Peyer's patch (tissue), 4 donors: ENCODE measurements around the gene GPC6. TPM values are rescaled to one million over a fixed set of nuclear protein-coding genes. Genes with fewer than 3 reads are reported as not detected.

ENCODE experiments used
- DNase-seq, 3 donors: peaks; one replicate each; pipeline ENCODE4 v3.0.0-alpha.2; 2017 to 2019
- H3K27ac ChIP-seq, 4 donors: fragments of 200-600 bp; sonication (generic); one replicate each; pipeline ENCODE4 v1.5.1; 2016 to 2019
- H3K27me3 ChIP-seq, 2 donors: fragments of 200-600 bp; sonication (generic); one replicate each; pipeline ENCODE4 v1.5.1; 2019
- H3K36me3 ChIP-seq, 3 donors: fragments of 200-600 bp; sonication (generic); one replicate each; pipeline ENCODE4 v1.5.1; 2016 to 2019
- H3K4me1 ChIP-seq, 4 donors: fragments of 200-600 bp; sonication (generic); one replicate each; pipeline ENCODE4 v1.5.1; 2016 to 2019
- H3K4me3 ChIP-seq, 4 donors: fragments of 200-600 bp; sonication (generic); 1 replicate in 3 of 4; 2 replicates in 1 of 4; pipeline ENCODE4 v1.5.1; 2016 to 2019; ENCODE audit warnings: mild to moderate bottlenecking in 1 of 4
- H3K9me3 ChIP-seq, 4 donors: fragments of 200-600 bp; sonication (generic); one replicate each; pipeline ENCODE4 v1.5.1; 2016 to 2019; ENCODE audit warnings: mild to moderate bottlenecking in 1 of 4
- POLR2A ChIP-seq, 2 donors: fragments of 450-650 bp; IDR thresholded peaks; one replicate each; pipeline ENCODE4 v1.5.1; 2017; ENCODE audit warnings: antibody characterized with exemption in 2 of 2, mild to moderate bottlenecking in 2 of 2, moderate library complexity in 2 of 2
- total RNA-seq, 4 donors: library from RNA; depleted of rRNA; stranded (reverse); fragments of >200 nt; gene quantifications; one replicate each; pipeline ENCODE4 v1.1.0, GENCODE V29; 2016
- TF ChIP-seq, protein P1 (sequence below), 6 experiments: fragments of 450-650 bp in 4 of 6; fragments of 200-600 bp in 2 of 6; sonication (generic) in 1 of 6; IDR thresholded peaks; one replicate each; pipeline ENCODE4 v1.5.1; 2017 to 2019; ENCODE audit warnings: antibody characterized with exemption in 6 of 6, mild to moderate bottlenecking in 3 of 6, moderate library complexity in 1 of 6

Gene GPC6
- total RNA-seq, 4 donors from 2014 or later: 1.6 to 13.2 (median 2.6) TPM

DNA sequence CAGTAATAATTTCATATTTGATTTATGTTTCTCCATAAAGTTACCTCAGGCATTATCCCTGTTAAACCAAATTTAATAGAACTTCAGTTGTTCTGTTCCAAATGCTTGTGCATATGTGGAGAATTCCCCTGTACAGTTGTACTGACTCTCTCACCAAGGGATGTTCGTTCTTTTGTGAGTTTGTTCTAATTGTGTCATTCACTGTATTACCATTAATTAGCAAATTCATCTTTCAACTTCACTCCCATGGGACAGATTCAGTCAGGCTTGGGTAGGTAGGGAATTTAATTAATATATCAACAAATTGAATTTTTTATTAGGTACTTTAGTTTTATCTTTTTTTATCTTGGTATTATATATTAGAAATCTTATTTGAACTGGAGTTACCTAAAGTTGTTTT, 987.5 kb downstream of the GPC6 start:
- Histone ChIP-seq H3K4me1 (no peaks in the 10 kb centered on the region), H3K36me3 (no peaks in the 10 kb centered on the region), H3K4me3 (no peak overlapping the region), H3K9me3 (no peaks in the 10 kb centered on the region), H3K27me3 (no peaks in the 10 kb centered on the region), H3K27ac (no peak overlapping the region)
- no peak for DNase-seq
- TF ChIP-seq POLR2A (IDR thresholded peaks at IDR 0.05): no peak

DNA sequence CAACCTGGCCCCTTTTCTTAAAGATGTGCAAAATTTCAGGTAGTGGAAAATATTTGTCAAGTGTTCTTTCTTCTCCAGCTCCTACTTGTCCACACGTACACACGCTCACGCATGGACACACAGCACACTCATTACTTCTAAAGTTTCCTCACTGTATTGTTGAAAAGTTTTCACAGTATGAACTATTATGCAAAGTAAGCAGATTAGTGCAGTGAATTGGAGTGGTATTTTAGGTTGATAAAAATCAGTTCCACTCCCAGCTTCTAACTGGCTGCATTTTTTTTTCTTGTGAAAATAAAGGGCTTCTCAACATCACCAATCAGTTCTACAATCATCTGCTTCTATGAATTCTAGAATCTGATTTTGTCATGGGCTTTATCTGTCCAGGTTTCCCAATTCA, 988.4 kb downstream of the GPC6 start:
- Histone ChIP-seq H3K9me3 (no peaks in the 10 kb centered on the region), H3K27me3 (no peaks in the 10 kb centered on the region), H3K4me3 (no peak overlapping the region), H3K4me1 (no peaks in the 10 kb centered on the region), H3K27ac (no peak overlapping the region), H3K36me3 (no peaks in the 10 kb centered on the region)
- TF ChIP-seq POLR2A (IDR thresholded peaks at IDR 0.05): no peak
- DNase-seq: no peak

DNA sequence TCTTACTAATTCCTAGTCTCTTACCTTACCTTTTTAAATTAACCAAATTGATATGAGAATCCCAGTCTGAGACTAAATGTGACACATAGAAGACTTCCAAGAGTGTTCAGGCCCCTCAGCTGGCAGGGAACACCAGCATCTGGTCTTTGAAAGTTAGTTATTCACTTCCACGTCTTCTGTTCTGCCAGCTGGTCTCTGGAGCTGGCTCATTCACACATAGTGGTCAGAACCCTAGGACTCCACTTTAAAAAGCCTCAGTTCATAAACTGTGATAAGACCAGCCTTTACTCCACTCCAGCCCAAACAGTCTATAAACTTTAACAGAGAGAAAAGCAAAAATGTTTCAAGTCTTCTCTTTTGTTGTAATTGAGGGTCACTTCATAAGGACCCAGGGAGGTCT, 989.9 kb downstream of the GPC6 start:
- no peak for DNase-seq
- Histone ChIP-seq H3K36me3 (no peaks in the 10 kb centered on the region), H3K4me3 (no peak overlapping the region), H3K27me3 (no peaks in the 10 kb centered on the region), H3K4me1 (no peaks in the 10 kb centered on the region), H3K9me3 (no peaks in the 10 kb centered on the region), H3K27ac (no peak overlapping the region)
- TF ChIP-seq, protein P1, sequence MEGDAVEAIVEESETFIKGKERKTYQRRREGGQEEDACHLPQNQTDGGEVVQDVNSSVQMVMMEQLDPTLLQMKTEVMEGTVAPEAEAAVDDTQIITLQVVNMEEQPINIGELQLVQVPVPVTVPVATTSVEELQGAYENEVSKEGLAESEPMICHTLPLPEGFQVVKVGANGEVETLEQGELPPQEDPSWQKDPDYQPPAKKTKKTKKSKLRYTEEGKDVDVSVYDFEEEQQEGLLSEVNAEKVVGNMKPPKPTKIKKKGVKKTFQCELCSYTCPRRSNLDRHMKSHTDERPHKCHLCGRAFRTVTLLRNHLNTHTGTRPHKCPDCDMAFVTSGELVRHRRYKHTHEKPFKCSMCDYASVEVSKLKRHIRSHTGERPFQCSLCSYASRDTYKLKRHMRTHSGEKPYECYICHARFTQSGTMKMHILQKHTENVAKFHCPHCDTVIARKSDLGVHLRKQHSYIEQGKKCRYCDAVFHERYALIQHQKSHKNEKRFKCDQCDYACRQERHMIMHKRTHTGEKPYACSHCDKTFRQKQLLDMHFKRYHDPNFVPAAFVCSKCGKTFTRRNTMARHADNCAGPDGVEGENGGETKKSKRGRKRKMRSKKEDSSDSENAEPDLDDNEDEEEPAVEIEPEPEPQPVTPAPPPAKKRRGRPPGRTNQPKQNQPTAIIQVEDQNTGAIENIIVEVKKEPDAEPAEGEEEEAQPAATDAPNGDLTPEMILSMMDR (IDR thresholded peaks at IDR 0.05): no peak
- no peak for TF ChIP-seq POLR2A (IDR thresholded peaks at IDR 0.05)

DNA sequence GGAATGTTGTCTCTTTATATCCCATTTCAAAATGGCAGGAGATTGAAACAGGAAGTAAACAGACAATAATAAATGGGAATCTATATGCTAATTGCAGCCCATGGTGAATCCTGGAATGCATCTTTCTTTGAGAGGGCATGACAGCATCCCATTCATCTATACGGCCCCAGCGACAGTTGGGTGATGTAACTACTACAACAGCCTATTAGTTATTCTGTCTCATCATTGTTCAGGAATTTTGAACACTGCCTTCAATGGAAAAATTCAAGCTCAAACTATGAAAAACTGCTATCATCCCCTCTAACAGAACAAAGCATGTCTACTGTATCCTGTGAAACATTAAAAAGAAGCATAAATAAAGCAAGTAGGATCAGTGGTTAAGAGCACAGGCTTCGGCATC, 990.8 kb downstream of the GPC6 start:
- H3K27me3 ChIP-seq: no peaks in the 10 kb centered on the region
- no peak overlapping the region for H3K27ac ChIP-seq
- no peak overlapping the region for H3K4me3 ChIP-seq
- TF ChIP-seq, protein P1 (IDR thresholded peaks at IDR 0.05): no peak
- no peak for TF ChIP-seq POLR2A (IDR thresholded peaks at IDR 0.05)
- H3K36me3 ChIP-seq: no peaks in the 10 kb centered on the region
- DNase-seq: no peak
- no peaks in the 10 kb centered on the region for H3K4me1 ChIP-seq
- H3K9me3 ChIP-seq: no peaks in the 10 kb centered on the region

DNA sequence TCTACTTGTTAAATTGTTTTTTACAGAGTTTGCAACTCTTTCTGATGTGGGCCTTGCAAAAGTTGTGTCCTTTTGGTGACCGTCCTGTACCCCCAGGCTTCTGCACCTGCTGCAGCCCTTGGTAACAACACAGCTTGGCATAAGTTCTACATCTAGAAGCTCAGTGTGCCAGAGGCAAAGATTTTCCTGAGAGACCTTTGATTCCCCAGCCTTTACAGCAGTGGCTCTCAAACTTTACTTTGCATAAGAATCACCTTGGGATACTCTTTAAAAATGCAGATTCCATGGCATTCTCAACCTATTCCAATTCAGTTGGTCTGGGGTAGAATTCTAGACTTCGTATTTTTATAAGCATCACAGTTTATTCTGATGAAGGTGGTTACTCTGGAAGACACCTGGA, 991.9 kb downstream of the GPC6 start:
- Histone ChIP-seq H3K27ac (no peak overlapping the region), H3K4me3 (no peak overlapping the region), H3K27me3 (no peaks in the 10 kb centered on the region), H3K36me3 (no peaks in the 10 kb centered on the region), H3K4me1 (no peaks in the 10 kb centered on the region), H3K9me3 (no peaks in the 10 kb centered on the region)
- TF ChIP-seq, protein P1 (IDR thresholded peaks at IDR 0.05): no peak
- TF ChIP-seq POLR2A (IDR thresholded peaks at IDR 0.05): no peak
- DNase-seq: no peak

DNA sequence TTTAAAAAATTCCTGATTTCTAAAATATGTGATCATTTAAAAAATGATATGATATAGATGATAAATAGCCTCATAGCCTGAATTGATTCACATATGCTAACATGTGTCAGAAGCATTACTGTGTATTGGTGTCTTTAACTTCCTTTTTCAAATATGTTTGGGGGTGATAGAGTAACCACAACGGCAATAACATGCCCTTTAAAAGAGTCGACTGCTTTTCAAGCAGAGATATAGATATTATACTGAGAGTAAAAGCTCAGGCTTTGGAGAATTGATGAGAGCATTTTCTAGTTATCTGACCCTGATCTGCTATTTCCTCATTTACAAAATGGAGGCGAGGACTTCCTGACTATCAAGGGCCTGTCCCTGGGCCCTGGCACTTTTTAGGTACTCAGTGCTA, 992.3 kb downstream of the GPC6 start:
- H3K4me3 ChIP-seq: no peak overlapping the region
- no peaks in the 10 kb centered on the region for H3K4me1 ChIP-seq
- no peak overlapping the region for H3K27ac ChIP-seq
- H3K9me3 ChIP-seq: no peaks in the 10 kb centered on the region
- H3K36me3 ChIP-seq: no peaks in the 10 kb centered on the region
- no peak for TF ChIP-seq POLR2A (IDR thresholded peaks at IDR 0.05)
- TF ChIP-seq, protein P1 (IDR thresholded peaks at IDR 0.05): no peak
- no peak for DNase-seq
- H3K27me3 ChIP-seq: no peaks in the 10 kb centered on the region

DNA sequence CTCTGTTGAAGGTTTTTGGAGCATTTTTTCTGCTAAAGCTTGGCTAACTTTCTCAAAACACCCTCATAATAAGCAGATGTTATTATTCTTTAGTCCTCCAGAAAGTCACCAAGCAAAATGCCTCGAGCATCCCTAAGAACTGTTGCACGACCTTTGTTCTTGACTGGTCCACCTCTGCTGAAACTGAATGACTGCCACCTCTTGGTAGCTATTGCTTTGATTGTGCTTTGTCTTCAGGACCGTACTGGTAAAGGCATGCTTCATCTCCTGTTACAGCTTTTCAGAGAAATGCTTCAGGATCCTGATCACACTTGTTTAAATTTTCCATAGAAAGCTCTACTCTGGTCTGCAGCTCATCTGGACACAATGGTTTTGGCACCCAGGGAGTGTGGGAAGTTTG, 998.1 kb downstream of the GPC6 start:
- DNase-seq: no peak
- H3K27me3 ChIP-seq: no peaks in the 10 kb centered on the region
- no peaks in the 10 kb centered on the region for H3K36me3 ChIP-seq
- no peaks in the 10 kb centered on the region for H3K9me3 ChIP-seq
- no peak overlapping the region for H3K27ac ChIP-seq
- TF ChIP-seq, protein P1 (IDR thresholded peaks at IDR 0.05): no peak
- TF ChIP-seq POLR2A (IDR thresholded peaks at IDR 0.05): no peak
- no peaks in the 10 kb centered on the region for H3K4me1 ChIP-seq
- no peak overlapping the region for H3K4me3 ChIP-seq
